HK-2 (cell line): ENCODE measurements around the gene SEMA3F.
"Not testable (repeated sequence)": the region's sequence is repeated elsewhere in the genome, so short reads cannot be mapped to it uniquely, and the experiment has no call there.

Experiments
- DNase-seq: peaks from one replicate; pipeline ENCODE4 v3.0.0-alpha.2; 2018; ENCODE audit not compliant: unreplicated experiment

SEMA3F gene

DNA sequence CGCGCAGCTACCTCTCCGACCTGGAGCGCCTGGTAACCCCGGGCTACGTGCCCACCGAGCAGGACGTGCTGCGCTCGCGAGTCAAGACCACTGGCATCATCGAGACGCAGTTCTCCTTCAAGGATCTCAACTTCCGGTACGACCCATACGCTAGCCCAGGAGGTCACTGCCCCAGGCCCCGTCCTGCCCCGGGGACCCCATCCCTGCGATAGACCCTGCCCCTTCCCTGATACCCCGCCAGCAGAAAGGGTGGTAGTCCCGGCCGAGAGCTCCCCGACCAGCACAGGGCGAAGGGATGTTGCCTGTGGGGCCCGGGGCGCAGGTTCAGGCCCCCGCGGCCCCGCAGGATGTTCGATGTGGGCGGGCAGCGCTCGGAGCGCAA, 38.6 kb downstream of the SEMA3F start:
- no peak for DNase-seq

DNA sequence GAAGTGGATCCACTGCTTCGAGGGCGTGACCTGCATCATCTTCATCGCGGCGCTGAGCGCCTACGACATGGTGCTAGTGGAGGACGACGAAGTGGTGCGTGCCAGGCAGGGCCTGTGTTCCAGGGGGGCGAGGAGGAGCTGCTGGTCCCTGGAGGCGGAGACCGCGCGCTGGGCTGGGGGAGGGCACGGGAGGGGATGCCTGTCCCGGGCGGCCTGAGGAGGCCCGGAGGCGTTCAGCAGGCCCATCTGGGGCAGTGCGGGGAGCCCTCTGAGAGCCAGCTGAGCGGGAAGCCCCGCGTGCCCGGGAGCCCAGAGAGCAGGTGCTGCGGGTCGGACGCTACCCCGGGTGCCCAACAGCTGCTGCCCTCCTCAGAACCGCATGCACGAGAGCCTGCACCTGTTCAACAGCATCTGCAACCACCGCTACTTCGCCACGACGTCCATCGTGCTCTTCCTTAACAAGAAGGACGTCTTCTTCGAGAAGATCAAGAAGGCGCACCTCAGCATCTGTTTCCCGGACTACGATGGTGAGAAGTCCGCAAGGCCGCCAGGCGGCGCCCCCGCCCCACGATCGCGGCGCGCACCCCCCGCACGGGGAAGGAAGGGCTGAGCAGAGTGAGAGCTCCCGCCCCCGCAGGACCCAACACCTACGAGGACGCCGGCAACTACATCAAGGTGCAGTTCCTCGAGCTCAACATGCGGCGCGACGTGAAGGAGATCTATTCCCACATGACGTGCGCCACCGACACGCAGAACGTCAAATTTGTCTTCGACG, 39.2 kb downstream of the SEMA3F start:
- DNase-seq = peak; percentile 57

DNA sequence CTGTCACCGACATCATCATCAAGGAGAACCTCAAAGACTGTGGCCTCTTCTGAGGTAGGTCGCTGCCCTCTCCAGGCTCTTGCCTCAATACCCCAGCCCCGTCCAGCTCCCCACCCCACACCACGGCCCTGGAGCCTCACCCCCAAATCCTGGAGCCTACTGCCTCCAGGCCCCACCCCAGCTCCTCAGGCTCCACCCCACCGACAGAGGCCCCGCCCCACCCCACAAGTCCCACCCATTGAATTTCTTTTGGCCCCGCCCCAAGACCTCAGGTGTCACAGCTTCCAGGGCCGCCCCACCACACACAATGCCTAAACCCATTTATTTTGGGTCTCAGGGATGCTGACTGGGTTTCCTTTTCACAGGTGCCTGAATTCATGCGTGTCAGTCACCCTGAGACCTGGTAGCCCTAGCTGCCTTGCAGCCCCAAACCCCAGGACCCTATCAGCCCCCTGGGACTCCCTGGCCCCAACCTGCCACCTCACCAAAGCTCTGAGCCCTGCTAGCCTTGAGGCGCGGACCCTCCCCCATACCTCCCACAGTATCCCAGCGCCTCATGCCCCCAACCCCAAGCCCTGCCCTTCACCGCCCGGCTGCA, 39.9 kb downstream of the SEMA3F start:
- no peak for DNase-seq

DNA sequence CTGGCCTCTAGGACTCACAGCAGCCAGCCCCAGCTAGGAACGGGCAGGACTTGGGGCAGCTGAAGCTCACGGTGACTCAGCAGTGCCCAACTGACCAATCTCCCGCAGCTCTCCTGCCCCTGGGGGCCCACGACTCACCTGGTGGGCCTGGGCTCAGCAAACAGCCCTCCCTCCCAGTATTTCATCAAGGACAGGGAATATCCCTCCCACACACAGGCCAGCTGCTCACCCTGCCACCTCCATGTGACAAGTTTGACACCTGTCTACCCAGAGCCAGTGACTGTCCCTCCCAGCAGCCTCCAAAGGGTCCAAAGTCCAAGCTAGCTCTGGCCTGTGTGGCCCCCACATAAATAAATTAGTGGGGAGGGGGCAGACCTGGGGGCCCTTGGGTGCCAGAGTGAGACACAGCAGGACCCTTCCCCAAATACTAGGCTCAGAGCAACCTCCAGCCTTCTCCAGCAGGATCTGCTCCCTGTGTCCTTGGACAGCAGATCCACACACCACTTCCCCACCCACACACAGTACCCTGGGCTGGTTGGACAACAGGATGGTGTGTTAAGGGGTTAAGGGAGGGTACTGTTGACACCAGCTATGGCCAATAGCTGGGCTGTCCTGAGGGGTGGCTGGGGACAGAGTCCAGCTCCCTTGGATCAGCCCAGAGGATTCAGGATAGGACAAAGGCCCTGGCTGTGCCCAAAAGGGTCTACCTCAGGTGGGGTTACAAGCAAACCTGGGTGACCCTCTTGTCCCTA, 40.6 kb downstream of the SEMA3F start:
- DNase-seq = no peak

DNA sequence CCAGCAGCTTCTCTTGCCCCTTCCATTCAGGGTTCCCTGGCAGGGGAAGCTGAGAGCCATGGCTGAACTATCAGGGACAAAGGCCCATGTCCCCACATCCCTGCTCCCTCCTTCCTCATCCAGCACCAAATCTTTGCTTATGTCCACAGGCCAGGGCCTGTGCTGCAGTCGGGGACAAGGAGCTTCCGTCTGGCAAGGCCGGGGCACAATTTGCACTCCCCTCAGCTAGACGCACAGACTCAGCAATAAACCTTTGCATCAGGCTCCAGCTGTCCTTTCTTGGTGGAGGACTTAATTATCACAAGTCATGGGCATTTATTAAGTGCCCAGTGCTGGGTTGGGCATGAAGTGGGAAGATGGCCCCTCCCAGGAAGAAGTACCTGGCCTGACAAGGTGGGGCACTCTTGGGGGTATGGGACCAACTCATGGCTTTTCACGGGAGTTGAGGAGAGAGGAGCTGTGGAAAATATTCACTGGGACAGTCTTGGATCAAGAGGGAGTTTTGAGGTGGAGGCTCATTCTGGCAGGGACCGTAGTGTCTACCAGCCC, 41.2 kb downstream of the SEMA3F start:
- no peak for DNase-seq

DNA sequence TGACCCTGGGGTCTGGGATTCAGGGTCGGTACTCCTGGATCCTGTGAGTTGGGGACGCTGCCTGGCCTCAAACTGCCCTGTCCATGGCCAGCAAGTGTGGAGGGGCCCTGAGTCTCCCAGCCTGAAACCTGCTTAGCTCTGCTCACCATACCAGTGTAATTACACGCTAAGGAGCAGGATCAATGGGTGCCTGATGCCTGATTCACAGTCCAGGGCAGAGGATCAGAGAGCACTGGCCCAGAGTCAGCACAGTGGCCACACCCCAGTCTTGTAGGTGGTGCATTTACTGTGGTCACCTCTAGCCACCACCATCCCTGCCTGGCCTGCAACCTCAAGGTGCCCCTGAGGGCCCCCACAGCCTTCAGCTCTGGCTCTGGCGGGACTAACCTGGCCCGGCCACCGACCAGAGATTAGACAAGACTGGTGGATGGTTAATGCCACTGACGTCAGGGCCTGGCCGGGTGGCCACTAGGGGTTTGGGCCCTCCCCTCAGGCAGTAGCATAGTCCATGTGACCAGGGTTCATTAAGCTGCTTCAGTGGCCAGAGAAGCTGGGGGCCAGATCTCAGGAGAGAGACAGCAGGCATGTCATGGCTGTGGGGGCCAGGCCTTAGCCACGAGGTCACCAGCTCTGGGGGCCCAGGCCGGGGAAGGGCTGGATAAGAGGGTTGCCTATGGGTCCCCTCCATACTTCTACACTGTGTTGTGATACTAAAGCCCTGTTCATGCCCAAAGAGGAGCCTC, 46.6 kb downstream of the SEMA3F start:
- no peak for DNase-seq

DNA sequence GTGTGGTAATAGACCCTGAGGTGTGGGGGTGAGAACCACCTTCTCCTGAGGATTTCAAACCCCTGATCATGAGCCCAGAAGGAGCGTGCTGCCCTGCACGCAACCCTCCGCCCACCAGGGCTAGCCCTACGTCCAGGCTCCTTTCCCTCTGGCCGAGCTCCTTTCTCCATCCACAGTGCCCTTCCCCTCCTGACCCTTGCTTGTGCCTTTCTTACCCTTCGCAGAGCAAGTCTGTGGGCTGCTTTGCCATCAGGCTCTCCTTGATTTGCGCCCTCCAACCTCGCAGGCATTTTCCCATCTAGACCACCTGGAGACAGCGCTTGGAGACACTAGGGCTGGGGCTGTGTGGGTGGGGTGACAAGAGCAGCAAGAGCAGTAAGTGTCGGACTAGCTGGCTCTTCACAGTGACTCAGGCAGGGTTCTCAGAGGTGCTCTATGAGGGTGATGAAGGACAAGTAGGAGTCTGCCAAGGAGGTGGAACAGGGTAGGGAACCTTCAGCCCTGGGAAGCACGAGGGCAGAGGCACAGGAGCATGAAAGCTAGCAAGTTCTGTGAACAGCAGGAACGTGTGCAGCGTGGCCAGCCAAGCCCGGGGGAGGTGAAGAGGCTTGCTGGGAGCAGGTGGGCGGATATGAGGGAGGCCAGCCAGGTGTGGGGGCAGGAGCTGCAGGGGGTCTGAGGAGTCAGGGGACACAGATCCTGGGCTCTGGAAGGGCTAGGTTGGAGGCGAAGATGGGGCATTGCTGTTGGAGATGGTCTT, 47.4 kb downstream of the SEMA3F start:
- DNase-seq = no peak

DNA sequence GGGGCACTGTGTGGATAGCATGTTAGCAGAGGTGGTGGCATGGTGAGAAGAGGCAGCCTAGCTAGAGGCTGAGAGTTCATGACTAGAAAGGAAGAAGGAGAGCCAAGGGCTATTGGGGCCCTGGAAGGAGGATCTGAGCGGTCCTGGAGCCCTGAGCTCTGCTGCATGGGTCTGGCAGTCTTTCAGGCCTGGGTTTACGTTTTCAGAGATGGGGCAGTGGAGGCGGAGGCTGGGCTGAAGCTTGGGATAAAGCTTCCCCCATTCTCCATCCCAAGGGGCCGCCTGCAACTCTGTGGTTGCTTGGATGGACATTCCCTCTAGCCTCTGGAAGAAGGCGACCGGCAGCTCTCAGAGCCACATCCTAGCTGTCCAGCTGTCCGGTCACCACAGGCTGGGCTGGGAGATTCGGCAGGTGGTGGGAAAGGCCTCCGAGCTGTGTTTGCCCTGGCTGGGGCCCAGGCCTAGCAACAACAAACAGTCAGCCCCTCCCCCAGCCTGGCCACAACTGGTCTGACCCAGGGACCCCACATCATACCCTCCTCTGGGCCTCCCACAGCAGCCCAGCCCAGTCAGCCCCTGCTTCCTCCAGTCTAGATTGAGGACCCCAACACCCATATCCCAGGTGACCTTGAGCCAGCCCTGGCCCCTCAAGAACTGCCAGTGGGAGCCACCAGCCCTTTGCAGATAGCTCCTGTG, 48.1 kb downstream of the SEMA3F start:
- DNase-seq = no peak

DNA sequence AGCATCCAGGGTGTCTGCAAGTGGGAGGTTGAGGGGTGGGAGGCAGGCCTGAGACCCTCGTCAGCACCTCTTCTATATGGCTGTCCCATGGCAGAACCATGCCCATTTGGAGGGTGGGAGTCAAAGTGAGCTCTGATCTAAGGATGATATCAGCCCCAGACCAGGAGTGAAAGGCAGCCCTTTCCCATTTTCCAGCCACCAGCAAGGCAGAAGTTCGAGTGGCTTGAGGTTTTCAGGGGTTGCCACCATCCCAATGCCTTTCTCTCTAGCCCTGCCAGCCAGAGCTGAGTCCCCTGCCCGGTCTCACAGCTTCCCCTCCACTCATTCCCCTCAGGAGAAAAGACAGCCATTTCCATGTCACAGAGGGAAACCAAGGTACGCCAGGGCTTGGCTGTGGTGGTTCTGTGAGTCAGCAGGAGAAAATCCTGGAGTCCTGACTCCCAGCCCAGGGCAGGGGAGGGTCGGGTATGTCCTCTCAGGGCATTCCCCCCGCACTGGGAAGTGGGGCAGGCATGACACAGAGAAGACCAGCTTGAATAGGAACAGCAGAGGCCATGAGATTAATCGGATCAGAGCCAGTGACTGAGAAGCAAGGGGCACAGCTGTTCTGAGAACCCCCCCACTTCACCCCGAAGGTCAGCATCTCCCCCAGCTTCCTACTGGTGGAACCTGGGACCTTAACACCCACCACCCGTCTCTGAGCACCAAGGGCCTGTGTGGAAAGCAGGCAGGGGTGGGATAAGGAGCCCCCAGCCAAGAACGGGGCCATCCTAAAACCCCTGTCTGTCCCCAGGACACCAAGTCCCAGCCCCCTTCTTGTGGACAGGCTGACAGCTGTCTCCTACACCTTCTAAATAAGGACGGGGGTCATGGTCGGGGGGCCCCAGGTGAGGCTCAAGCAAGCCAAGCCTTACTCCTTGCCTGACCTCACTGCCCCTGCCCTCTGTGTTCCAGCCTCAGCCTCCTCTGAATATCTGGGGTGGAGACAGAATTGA, 49.0 kb downstream of the SEMA3F start:
- DNase-seq = no peak

DNA sequence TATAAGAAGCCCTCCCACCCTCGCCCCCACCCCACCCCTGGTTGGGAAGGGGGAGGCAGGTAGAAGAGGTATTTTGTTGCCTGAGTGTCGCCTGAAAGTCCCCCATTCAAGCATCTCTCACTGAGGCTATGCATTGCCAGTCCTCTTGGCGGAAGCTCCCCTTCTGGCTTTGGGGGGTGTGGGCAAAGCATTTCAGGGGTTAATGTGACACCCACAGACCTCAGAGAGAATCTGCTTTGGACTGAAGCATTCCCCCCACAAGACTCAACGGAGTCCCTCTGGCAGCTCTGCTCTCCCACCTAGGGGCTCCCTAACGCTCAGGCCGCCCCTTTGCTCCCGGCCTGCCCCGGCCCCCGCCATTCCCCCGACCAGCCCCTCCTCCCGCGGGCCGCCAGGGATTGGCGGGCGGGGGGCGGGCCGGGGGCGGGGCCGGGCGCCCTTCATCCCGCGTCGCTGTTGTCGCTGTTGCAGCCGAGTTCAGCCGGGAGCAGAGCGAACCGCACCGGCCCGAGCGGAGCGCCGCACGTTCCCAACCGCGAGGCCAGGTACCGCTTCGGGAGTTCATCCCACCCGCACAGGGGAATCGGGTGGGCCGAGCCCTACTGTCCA, 49.8 kb downstream of the SEMA3F start, which contains the start of gene SLC38A3:
Gene SLC38A3 (plus strand): TSS at position 468 of the 609 bp plus-strand sequence. CDS start 8,929 bp downstream, outside the sequence.
- no peak for DNase-seq

DNA sequence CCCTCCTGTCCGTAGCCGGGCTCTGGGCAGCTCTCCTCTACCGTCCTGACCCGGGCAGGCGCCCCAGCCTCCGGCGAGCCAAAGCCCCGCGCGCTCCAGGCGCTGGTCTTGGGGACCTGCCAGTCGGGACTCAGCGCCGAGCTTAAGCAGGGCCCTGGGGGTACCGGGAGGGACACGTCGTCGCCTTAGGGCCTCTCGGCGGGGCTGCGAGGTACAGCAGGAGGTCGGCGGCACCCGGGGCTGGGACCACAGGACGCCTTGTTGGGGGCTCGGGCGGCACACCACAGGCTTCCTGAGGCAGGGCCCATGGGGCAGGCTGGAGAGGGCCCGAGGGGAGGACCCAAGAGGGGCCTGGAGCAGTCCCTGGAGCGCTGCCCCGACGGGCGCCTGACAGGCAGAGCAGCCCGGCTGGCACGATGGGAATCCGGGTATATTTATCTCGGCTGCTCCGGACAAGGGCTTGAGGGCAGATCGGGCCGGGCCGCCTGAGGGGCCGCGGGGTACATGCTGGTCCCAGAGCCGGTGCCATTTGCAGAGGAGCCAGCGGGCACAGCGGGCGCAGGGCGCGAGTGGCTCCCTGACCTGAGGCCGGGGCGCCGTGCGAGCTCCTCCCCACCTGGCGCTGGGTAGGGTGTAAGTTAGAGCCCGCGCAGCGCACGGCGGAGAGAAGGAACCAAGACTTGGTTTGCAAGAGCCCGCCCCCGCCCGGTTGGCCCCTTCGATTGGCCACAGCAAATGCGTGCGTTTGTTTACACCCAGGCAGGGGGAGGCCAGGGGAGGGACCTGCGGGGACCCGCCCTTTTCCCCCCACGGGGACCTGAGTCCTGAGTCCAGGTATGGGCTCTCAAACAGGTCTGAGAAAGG, 50.5 kb downstream of the SEMA3F start:
- no peak for DNase-seq

DNA sequence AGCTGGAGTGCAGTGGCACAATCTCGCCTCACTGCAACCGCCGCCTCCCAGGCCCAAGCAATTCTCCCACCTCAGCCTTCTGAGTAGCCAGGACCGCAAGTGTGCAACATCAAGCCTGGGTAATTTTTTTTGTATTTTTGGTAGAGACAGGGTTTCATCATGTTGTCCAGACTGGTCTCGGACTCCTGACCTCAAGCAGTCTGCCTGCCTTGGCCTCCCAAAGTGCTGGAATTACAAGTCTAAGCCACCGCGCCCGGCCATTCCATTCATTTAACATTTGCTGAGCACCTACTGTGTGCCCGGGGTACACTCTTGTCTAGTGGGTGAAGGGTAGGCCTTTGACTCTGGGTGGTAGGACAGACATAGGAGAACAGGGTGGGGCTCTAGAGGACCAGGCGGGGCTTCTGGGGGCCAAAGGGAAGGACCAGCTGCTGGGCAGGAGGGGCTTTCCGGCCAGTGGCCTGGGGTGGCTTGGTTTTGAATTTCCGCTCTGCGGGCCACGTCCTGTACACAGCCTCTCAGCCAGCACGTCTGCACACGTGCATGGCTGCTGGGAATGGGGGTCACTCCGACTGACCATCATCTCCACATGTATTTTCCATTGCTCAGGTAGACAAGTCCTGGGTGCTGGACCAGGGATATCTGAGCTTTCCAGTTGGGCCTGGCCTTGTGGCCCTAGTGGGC, 52.4 kb downstream of the SEMA3F start:
- no peak for DNase-seq

DNA sequence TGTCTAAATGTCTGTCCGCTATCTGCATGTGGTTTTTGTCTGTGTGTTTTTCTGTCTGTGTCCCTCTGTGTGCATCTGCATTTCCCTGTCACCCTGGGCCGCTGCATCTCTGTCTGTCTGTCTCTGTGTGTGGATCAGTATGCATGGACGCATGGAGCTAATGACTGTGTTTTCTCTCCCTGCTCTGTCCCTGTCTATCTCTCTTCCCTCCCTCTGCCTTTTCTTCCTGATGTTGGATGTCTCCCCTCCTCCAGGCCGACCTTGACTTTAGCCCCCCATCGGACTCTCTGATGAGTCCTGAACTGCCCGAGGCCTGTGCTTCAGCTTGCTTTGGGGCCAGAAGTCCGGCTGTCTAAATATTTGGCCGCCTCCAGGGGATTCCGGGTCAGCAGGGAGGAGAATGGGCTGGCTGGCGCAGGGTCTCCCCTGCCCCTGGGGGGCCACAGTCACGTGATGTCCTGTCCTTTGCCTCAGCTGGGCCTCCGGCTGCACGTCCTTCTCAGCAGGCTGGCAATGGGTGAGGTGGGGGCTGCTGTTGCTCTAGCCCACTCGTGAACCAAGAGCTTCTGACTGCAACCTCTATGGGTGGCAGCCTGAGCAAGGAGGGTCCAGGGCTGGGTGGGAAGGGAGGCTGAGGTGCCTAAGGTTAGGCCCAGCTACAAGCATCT, 53.7 kb downstream of the SEMA3F start:
- no peak for DNase-seq

DNA sequence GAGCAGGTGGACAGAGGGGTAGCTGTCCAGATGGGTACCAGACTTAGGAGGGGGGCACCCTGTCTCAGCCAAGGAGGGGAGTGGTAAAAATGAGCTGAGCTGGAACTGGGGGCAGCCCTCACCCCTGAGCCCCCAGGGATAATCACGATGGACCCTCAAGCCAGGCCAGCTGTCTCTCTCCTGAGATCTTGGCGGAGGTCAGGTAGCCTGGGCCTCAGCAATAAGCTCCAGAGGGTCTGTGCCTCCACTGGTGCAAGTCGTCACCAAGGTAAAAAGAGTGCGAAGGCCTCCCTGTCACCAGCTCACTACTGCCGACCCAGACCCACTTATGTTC, 55.0 kb downstream of the SEMA3F start:
- no peak for DNase-seq

DNA sequence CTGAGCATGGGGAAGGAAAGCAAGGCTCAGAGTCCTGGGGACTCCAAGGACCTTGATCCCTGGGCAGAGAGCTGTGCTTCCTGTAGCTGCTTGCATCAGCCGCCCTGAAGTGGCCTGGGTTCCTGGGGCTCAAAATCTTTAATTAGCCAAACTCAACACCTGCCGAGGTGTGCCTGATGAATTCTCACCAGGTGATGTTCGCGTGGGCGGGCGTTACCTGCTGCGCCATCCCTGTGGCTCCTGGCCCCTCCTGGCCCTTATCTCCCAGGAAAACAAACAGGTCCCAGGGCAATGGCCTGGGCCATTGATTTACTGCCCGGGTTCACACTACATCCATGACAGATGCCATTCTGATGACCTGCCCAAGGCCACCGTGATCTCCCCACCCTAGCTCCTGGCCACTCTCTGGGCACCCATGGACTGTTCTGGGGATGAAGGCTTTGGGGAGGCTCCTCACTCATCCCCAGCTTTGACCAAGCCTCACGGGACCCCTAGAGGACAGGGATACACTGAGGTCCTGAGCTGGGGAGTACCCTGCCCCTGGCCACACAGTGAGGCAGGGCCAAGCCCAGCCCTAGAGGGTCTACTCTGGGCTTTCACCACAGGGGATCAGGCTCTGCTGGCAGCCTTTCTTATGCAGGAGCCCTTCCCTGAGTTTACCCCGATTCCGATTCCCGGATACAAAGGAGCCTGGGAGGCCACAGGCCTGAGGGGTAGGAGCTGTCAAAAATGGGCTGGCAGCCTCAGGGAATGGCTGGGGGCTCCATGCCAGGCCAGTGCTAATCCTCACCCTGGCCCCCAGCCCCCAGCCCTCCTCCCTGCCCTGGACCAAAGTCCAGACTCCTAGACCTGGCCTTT, 55.6 kb downstream of the SEMA3F start:
- no peak for DNase-seq

DNA sequence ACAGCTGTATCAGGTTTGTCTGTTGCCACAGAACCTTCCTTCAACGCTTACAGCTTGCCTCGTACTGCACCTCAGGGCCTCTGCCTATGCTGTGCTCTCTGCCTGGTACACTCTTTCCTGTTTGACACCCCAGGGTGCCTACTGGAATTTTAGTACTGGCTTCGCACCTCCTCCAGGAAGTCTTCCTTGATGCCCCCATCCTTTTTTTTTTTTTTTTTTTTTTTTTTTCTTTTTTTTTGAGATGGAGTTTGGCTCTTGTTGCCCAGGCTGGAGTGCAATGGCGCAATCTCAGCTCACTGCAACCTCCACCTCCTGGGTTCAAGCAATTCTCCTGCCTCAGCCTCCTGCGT, 56.2 kb downstream of the SEMA3F start:
- DNase-seq = not testable (repeated sequence)
